GM19463 (cell line): ENCODE results near the gene CTNNA3.
"Not testable (repeated sequence)": the region's sequence is repeated elsewhere in the genome, so short reads cannot be mapped to it uniquely, and the experiment has no call there.

Experiments
- ATAC-seq: cut with Tn5 transposase; IDR thresholded peaks from one replicate; pipeline ENCODE4 v1.9.1; 2021; ENCODE audit warnings: mild to moderate bottlenecking, moderate library complexity; ENCODE audit not compliant: unreplicated experiment

CTNNA3 gene

DNA sequence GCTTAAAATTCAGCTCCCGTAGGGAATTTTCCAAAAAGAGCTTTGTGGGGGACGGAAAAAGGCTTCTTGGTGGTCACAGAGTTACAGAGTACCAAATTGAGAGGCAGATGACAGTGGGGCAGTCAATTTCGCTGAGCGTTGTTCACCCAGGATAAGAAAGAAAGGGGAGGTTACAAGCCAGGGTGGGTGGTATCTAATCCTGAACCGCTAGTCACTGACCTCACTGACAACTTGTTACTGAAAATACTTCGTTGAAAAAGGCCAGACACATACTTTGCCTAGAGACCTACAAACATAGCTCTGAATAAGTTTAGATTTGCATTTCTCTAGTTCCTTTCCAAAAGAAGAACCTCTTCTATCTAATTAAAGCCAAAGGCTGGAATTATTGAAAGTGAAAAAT is at the start of gene CTNNA3:
CTNNA3 (minus strand) TSS at position 167 of the 400 bp plus-strand sequence.
- ATAC-seq: peak; percentile 72

GRCh38 chr10:67735430-67735829 is 39.4 kb upstream of the CTNNA3 start:
- no peak for ATAC-seq

GRCh38 chr10:67733511-67733910 is 37.5 kb upstream of the CTNNA3 start:
- ATAC-seq: no peak

DNA sequence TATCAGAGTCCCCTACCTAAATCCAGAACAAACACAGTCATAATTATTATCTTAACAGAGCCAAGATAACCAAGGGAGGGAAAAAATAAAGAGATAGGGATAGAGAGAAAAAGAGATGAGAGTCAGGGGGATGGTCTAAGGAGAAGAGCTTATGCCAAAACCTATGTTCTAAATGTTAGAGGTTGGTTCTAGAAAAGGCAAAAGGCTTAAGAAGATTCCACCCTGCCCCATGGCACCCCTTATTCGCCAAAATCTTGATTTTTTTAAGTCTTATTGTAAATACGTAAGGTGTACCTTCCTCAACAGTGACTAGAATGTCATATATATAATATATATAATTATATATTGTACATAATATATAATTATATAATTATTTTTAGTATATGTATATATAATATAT is 29.6 kb upstream of the CTNNA3 start:
- ATAC-seq: no peak

GRCh38 chr10:67723601-67724000 is 27.6 kb upstream of the CTNNA3 start:
- no peak for ATAC-seq

DNA sequence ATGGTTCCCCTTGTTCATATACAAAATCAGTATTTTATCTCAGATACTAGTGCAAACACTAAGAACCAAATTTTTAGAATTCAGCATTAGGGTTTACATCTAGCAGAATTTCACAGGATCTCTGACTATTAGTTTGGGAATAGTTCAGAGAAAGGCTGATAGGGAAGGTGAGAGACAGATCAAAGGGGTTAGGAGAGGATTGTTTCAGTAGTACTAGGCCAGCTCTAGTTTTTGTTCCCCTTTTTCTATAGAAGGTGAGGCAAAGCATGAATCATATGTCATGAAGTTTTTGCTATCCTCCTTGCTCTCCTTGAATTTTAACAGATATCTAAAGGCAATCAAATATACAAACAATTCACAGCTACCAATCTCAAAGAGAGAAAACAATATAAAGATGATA is 26.1 kb upstream of the CTNNA3 start:
- peak; percentile 85 for ATAC-seq

GRCh38 chr10:67716455-67716854 is 20.5 kb upstream of the CTNNA3 start:
- ATAC-seq: not testable (repeated sequence)

GRCh38 chr10:67705921-67706320 is 9.9 kb upstream of the CTNNA3 start:
- no peak for ATAC-seq

- ATAC-seq: not testable (repeated sequence)
These were observed 3.7 kb upstream of the CTNNA3 start for GRCh38 chr10:67699613-67700270.

- ATAC-seq: no peak
These were observed 2.2 kb upstream of the CTNNA3 start for GRCh38 chr10:67698164-67698563.

GRCh38 chr10:67697724-67698131 is 1.7 kb upstream of the CTNNA3 start:
- peak; percentile 80 for ATAC-seq

DNA sequence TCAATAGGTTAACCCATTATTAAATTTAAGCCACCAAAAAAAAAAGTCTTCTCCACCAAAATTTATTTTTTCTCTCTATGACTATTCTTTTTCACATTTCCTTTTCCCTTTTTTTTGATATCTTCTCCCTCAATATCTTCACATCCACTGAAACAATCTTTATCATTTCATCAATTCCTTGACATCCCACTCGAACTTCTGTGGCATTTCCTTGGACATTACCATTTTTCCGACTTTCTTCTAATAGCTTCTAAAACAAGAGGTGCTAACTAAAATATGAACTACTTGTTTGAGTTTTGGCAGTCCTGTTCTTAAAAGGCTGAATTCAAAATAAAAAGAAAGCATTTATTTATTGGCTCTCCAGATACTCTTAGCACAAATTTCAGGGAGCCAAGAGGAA is 684 bp upstream of the CTNNA3 start:
- ATAC-seq: no peak

DNA sequence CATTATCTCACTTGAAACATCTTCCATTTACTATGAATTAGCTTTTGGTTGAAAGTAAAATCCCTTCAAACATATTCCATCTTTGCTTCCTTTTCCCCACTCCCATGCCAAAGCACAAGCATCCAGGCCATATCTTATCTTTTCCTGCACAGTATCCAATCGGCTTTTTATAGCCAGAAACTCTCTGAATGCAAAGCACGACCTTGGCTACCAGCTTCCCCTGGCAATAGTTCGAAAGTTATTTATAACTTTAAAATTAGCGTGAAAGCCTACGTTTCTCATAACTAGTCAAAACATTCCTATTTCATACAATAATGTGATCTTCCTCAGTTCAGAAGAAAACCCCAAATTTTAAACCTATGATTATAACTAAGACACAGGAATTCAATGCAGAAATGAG is 440 bp downstream of the CTNNA3 start:
- no peak for ATAC-seq

DNA sequence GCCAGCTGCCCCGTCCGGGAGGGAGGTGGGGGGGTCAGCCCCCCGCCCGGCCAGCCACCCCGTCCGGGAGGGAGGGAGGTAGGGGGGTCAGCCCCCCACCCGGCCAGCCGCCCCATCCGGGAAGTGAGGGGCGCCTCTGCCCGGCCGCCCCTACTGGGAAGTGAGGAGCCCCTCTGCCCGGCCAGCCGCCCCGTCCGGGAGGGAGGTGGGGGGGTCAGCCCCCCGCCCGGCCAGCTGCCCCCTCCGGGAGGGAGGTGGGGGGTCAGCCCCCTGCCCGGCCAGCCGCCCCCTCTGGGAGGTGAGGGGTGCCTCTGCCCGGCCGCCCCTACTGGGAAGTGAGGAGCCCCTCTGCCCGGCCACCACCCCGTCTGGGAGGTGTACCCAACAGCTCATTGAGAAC is 4.1 kb downstream of the CTNNA3 start:
- not testable (repeated sequence) for ATAC-seq

DNA sequence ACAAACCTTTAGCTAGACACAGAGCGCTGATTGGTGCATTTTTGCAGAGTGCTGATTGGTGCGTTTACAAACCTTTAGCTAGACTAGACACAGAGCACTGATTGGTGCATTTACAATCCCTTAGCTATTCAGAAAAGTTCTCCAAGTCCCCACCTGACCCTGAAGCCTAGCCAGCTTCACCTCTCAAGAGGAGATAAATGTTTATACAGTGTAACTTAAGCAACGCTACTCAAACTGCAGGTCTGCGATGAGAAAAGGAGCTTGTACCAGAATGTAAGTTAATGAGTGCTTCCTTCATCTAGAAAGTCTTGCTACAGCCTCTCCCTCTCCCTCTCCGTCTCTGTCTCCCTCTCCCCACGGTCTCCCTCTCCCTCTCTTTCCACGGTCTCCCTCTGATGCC is 5.5 kb downstream of the CTNNA3 start:
- ATAC-seq: not testable (repeated sequence)

DNA sequence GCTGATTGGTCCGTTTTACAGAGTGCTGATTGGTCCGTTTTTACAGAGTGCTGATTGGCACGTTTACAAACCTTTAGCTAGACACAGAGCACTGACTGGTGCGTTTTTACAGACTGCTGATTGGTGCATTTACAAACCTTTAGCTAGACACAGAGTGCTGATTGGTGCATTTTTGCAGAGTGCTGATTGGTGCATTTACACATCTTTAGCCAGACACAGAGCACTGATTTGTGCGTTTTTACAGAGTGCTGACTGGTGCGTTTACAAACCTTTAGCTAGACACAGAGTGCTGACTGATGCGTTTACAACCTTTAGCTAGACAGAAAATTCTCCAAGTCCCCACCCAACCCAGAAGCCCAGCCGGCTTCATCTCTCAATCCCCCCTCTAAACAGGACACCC is 11.9 kb downstream of the CTNNA3 start:
- not testable (repeated sequence) for ATAC-seq

DNA sequence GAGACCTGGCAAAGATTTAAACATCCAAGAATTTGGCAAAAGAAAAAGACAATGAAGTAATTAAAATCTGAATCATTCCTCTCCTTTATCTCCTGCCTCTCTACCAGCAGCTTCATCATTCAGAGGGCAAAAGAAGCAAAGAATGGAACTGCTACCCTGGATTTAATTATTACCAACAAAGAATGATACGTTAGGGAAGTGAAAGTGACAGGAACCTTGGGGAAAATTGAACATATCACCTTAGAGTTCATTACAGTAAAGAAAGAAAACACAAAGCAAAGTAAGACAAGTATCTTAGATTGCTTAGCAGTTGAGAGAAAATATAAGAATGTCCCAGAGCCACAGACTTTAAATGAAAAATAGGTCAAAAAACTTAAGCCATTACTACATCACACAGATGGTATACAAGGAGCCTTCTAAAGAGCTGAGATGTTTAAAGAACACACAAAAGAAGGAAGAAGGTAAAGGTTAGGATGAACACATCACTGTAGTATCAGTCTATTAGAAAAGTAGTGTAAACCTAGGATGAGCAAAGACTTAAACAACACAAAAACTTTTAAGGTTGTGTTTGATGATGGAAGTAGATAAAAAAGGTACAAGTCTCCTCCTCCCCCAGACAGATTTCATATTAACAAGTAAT is 17.5 kb downstream of the CTNNA3 start:
- ATAC-seq: peak; percentile 50

- no peak for ATAC-seq
These were observed 19.7 kb downstream of the CTNNA3 start for GRCh38 chr10:67676208-67676825.

- no peak for ATAC-seq
These were observed 25.6 kb downstream of the CTNNA3 start for GRCh38 chr10:67670401-67670800.

- no peak for ATAC-seq
These were observed 26.0 kb downstream of the CTNNA3 start for GRCh38 chr10:67669978-67670377.

DNA sequence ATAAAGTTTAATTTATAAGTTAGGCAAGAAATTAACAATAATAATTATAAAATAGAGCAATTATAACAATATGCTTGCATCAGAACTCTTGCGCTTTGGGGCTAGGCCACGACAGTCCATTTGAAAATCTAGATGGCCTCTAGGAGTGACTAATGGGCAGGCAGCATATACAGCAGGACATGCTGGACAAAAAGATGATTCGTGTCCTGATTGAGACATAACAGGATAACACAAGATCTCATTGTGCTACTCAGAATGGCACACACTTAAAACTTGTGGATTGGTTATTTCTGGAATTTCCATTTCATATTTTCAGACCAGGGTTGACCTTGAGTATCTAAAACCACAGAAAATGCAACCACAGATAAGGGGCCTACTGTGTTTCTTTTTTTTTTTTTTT is 27.5 kb downstream of the CTNNA3 start:
- ATAC-seq: no peak

DNA sequence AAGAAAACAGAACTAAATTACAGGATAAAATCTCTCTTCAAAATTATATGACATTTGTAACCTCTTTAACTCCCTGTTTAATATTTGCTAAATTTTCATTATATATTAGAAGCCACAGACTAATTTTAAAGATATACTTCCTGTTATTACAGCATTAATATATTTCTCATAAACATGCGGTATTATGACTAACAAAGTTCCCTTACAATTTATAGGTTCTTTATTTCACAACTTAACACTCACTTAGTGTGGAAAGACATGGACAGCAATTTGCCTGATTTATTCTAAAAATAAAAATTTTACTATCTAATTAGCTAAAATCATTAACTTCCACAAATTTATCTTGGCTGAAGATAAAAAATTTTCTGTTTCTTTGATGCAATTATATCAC is 29.0 kb downstream of the CTNNA3 start:
- no peak for ATAC-seq
